Suprapubic skin (tissue), 3 donors: Measurements from ENCODE around the gene ZNF283.

Source experiments
- CTCF ChIP-seq, 2 donors: fragments of 200-600 bp in 1 of 2; fragments of 450-650 bp in 1 of 2; sonication (generic) in 1 of 2; IDR thresholded peaks; one replicate each; pipeline ENCODE4 v1.5.1; 2016 to 2019; ENCODE audit warnings: antibody characterized with exemption in 2 of 2, mild to moderate bottlenecking in 1 of 2, moderate library complexity in 1 of 2
- POLR2A ChIP-seq, 2 donors: fragments of 450-650 bp; IDR thresholded peaks; one replicate each; pipeline ENCODE4 v1.6.1; 2017; ENCODE audit warnings: antibody characterized with exemption in 2 of 2, mild to moderate bottlenecking in 2 of 2, moderate library complexity in 2 of 2

DNA sequence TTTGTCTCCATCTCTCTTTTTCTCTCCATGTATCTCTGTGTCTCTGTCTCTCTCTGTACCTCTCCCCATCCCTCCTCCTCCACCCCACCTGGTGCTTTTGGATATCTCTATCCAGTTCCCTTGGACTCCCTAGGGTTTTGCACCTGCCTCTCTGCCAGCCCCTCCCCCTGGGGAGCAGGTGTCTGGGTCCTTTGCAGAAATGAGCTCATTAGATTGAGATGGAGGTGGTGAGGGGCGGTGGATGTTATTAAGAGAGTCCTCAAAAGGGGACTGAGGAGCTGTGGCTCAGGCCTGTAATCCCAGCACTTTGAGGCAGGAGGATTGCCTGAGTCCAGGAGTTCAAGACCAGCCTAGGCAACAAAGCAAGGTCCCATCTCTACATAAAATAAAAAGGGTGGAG is 48.5 kb upstream of the ZNF283 start:
- no peak for TF ChIP-seq CTCF (IDR thresholded peaks at IDR 0.05)
- no peak for TF ChIP-seq POLR2A (IDR thresholded peaks at IDR 0.05)
